Gastroesophageal sphincter (tissue), 3 donors: ENCODE results near the gene HAUS6.

Source experiments
- CTCF ChIP-seq, 4 experiments: fragments of 200-600 bp in 2 of 4; fragments of 450-650 bp in 2 of 4; sonication (generic) in 1 of 4; IDR thresholded peaks; one replicate each; pipeline ENCODE4 v1.5.1; 2017 to 2019; ENCODE audit warnings: antibody characterized with exemption in 4 of 4, mild to moderate bottlenecking in 2 of 4, moderate library complexity in 2 of 4
- EP300 ChIP-seq: sonication (generic); formaldehyde crosslinking; IDR thresholded peaks from one replicate; pipeline ENCODE4 v1.6.1; 2017; ENCODE audit warnings: antibody characterized with exemption, mild to moderate bottlenecking
- POLR2A ChIP-seq, 2 donors: fragments of 450-650 bp; IDR thresholded peaks; one replicate each; pipeline ENCODE4 v1.6.1; 2017; ENCODE audit warnings: antibody characterized with exemption in 2 of 2, mild to moderate bottlenecking in 2 of 2, moderate library complexity in 1 of 2
- POLR2AphosphoS5 ChIP-seq: sonication (generic); formaldehyde crosslinking; IDR thresholded peaks from one replicate; pipeline ENCODE4 v1.6.1; 2017; ENCODE audit warnings: antibody characterized with exemption

- TF ChIP-seq CTCF (IDR thresholded peaks at IDR 0.05) (no peak), EP300 (no peak), POLR2A (IDR thresholded peaks at IDR 0.05) (no peak), POLR2AphosphoS5 (no peak)
Measured at GRCh38 chr9:19113964-19114679, 11.4 kb upstream of the HAUS6 start.
